ENCODE results near the gene MOG.

MOG gene

GRCh38 chr6:29656798-29657197 lies at the start of gene MOG:
MOG (plus strand) TSS chr6:29657092; CDS start chr6:29657210, 118 bp downstream.
- no peak within 1 kb of the TSS for H3K9ac ChIP-seq (ENCODE audit: low read depth, low read length)
- no peaks in the 10 kb centered on the region; the same call in 1 of the 2 replicates for H4K20me1 ChIP-seq (ENCODE audit: insufficient read depth, low read length)
- H2AFZ ChIP-seq (ENCODE audit: low read depth, low read length), result no peak within 1 kb of the TSS
- no peak within 1 kb of the TSS for H3K4me2 ChIP-seq (ENCODE audit: insufficient read depth, low read length)
- ATAC-seq (ENCODE audit: insufficient read depth, low read depth) (no peak), DNase-seq (no peak)
- no peaks in the 10 kb centered on the region for H3K9me3 ChIP-seq (ENCODE audit: insufficient read depth, low read length, severe bottlenecking)
- H3K4me3 ChIP-seq (ENCODE audit: low read depth in 1 of 2, low read length in 2 of 2), result no peak within 1 kb of the TSS
- peaks cover 10% of the 10 kb centered on the region for H3K27me3 ChIP-seq (ENCODE audit: insufficient read depth, low read length, poor library complexity)
- H3K79me2 ChIP-seq (ENCODE audit: insufficient read depth, low read length), result no peaks in the 10 kb centered on the region
- TF ChIP-seq EZH2 (IDR thresholded peaks at IDR 0.05; ENCODE audit: borderline replicate concordance, low read depth, low read length, severe bottlenecking), result no peak
- TF ChIP-seq CTCF (IDR thresholded peaks at IDR 0.05; ENCODE audit: borderline replicate concordance, extremely low read depth, low read length, poor library complexity, severe bottlenecking), result no peak
- no peaks in the 10 kb centered on the region for H3K36me3 ChIP-seq (ENCODE audit: insufficient read depth, low read length)
- no peak within 1 kb of the TSS for H3K27ac ChIP-seq (ENCODE audit: low read length)
- H3K4me1 ChIP-seq (ENCODE audit: insufficient read depth, low read length), result no peaks in the 10 kb centered on the region

- H3K4me1 ChIP-seq (ENCODE audit: insufficient read depth, low read length), result no peaks in the 10 kb centered on the region
- no peak overlapping the region for H2AFZ ChIP-seq (ENCODE audit: low read depth, low read length)
- TF ChIP-seq CTCF (IDR thresholded peaks at IDR 0.05; ENCODE audit: borderline replicate concordance, extremely low read depth, low read length, poor library complexity, severe bottlenecking), result no peak
- TF ChIP-seq EZH2 (IDR thresholded peaks at IDR 0.05; ENCODE audit: borderline replicate concordance, low read depth, low read length, severe bottlenecking), result no peak
- H3K4me3 ChIP-seq (ENCODE audit: low read depth in 1 of 2, low read length in 2 of 2), result no peak overlapping the region
- no peaks in the 10 kb centered on the region for H3K9me3 ChIP-seq (ENCODE audit: insufficient read depth, low read length, severe bottlenecking)
- DNase-seq (no peak), ATAC-seq (ENCODE audit: insufficient read depth, low read depth) (no peak)
- H3K9ac ChIP-seq (ENCODE audit: low read depth, low read length), result no peak overlapping the region
- no peak overlapping the region for H3K27ac ChIP-seq (ENCODE audit: low read length)
- no peaks in the 10 kb centered on the region for H4K20me1 ChIP-seq (ENCODE audit: insufficient read depth, low read length)
- H3K27me3 ChIP-seq (ENCODE audit: insufficient read depth, low read length, poor library complexity), result no peaks in the 10 kb centered on the region
- no peak overlapping the region for H3K4me2 ChIP-seq (ENCODE audit: insufficient read depth, low read length)
- peaks cover 58% of the 10 kb centered on the region for H3K36me3 ChIP-seq (ENCODE audit: insufficient read depth, low read length)
- no peaks in the 10 kb centered on the region for H3K79me2 ChIP-seq (ENCODE audit: insufficient read depth, low read length)
These were observed 48.8 kb upstream of the MOG start for GRCh38 chr6:29608131-29608530.

- no peak overlapping the region for H3K9ac ChIP-seq (ENCODE audit: low read depth, low read length)
- no peaks in the 10 kb centered on the region for H4K20me1 ChIP-seq (ENCODE audit: insufficient read depth, low read length)
- no peaks in the 10 kb centered on the region for H3K79me2 ChIP-seq (ENCODE audit: insufficient read depth, low read length)
- no peaks in the 10 kb centered on the region for H3K9me3 ChIP-seq (ENCODE audit: insufficient read depth, low read length, severe bottlenecking)
- no peak overlapping the region for H3K4me2 ChIP-seq (ENCODE audit: insufficient read depth, low read length)
- H3K36me3 ChIP-seq (ENCODE audit: insufficient read depth, low read length), result peaks cover 44% of the 10 kb centered on the region; the same call in 1 of the 2 replicates
- H2AFZ ChIP-seq (ENCODE audit: low read depth, low read length), result no peak overlapping the region
- no peak overlapping the region for H3K4me3 ChIP-seq (ENCODE audit: low read depth in 1 of 2, low read length in 2 of 2)
- H3K4me1 ChIP-seq (ENCODE audit: insufficient read depth, low read length), result no peaks in the 10 kb centered on the region
- DNase-seq (no peak), ATAC-seq (ENCODE audit: insufficient read depth, low read depth) (no peak)
- no peak overlapping the region for H3K27ac ChIP-seq (ENCODE audit: low read length)
- no peaks in the 10 kb centered on the region for H3K27me3 ChIP-seq (ENCODE audit: insufficient read depth, low read length, poor library complexity)
- no peak for TF ChIP-seq EZH2 (IDR thresholded peaks at IDR 0.05; ENCODE audit: borderline replicate concordance, low read depth, low read length, severe bottlenecking)
- TF ChIP-seq CTCF (IDR thresholded peaks at IDR 0.05; ENCODE audit: borderline replicate concordance, extremely low read depth, low read length, poor library complexity, severe bottlenecking), result no peak
These were observed 46.4 kb upstream of the MOG start for GRCh38 chr6:29610540-29610939.

- H3K27ac ChIP-seq (ENCODE audit: low read length), result no peak overlapping the region
- H2AFZ ChIP-seq (ENCODE audit: low read depth, low read length), result no peak overlapping the region
- no peaks in the 10 kb centered on the region for H3K9me3 ChIP-seq (ENCODE audit: insufficient read depth, low read length, severe bottlenecking)
- ATAC-seq (ENCODE audit: insufficient read depth, low read depth) (no peak), DNase-seq (no peak)
- TF ChIP-seq EZH2 (IDR thresholded peaks at IDR 0.05; ENCODE audit: borderline replicate concordance, low read depth, low read length, severe bottlenecking) (no peak), CTCF (IDR thresholded peaks at IDR 0.05; ENCODE audit: borderline replicate concordance, extremely low read depth, low read length, poor library complexity, severe bottlenecking) (no peak)
- peaks cover 38% of the 10 kb centered on the region; the same call in 1 of the 2 replicates for H3K36me3 ChIP-seq (ENCODE audit: insufficient read depth, low read length)
- no peak overlapping the region for H3K4me3 ChIP-seq (ENCODE audit: low read depth in 1 of 2, low read length in 2 of 2)
- no peaks in the 10 kb centered on the region for H3K79me2 ChIP-seq (ENCODE audit: insufficient read depth, low read length)
- H3K4me2 ChIP-seq (ENCODE audit: insufficient read depth, low read length), result no peak overlapping the region
- H4K20me1 ChIP-seq (ENCODE audit: insufficient read depth, low read length), result no peaks in the 10 kb centered on the region
- H3K9ac ChIP-seq (ENCODE audit: low read depth, low read length), result no peak overlapping the region
- no peaks in the 10 kb centered on the region for H3K27me3 ChIP-seq (ENCODE audit: insufficient read depth, low read length, poor library complexity)
- H3K4me1 ChIP-seq (ENCODE audit: insufficient read depth, low read length), result no peaks in the 10 kb centered on the region
These were observed 45.5 kb upstream of the MOG start for GRCh38 chr6:29611426-29611825.
